Gastrocnemius medialis (tissue), 4 donors: ENCODE results near the gene STK39.

ENCODE experiments used
- CTCF ChIP-seq, 5 experiments: fragments of 450-650 bp in 3 of 5; fragments of 200-600 bp in 2 of 5; sonication (generic) in 2 of 5; IDR thresholded peaks in 4 of 5; conservative IDR thresholded peaks in 1 of 5; 1 replicate in 4 of 5; 2 replicates in 1 of 5; pipeline ENCODE4 v1.5.1; 2016 to 2019; ENCODE audit warnings: antibody characterized with exemption in 5 of 5, mild to moderate bottlenecking in 3 of 5, moderate library complexity in 3 of 5
- POLR2A ChIP-seq, 2 donors: fragments of 450-650 bp; IDR thresholded peaks; one replicate each; pipeline ENCODE4 v1.6.1; 2017; ENCODE audit warnings: antibody characterized with exemption in 2 of 2, mild to moderate bottlenecking in 2 of 2, moderate library complexity in 2 of 2

DNA sequence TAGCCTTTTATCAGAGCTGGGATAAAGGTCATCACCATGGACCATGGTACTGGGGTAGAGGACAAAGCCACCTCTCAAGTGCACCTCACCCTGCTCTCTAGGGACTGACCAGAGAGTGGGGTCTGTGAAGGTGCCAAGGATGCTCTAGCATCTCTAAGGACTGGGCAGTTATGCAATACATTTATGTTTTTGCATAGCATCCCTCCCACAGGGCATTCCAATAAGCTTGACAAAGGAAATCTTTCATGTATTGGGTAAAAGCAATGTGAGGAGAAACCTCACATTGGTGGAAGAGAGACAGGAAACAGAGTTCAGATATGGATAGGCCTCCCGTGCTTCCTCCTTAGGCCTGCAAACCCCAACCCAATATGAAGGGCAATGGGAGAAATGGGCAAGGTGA, 31.6 kb downstream of the STK39 start:
- TF ChIP-seq CTCF (IDR thresholded peaks at IDR 0.05 in 4 of 5, conservative IDR thresholded peaks at IDR 0.05 in 1 of 5) = no peak
- TF ChIP-seq POLR2A (IDR thresholded peaks at IDR 0.05) = no peak
